ENCODE measurements around the gene PCNA. TPM values are rescaled to one million over a fixed set of nuclear protein-coding genes. Genes with fewer than 3 reads are reported as not detected.

Gene PCNA
- total and polyA plus RNA-seq, 2 experiments from 2014 or later = 353 to 428 TPM

GRCh38 chr20:5126512-5127203, 6.9 kb upstream of the PCNA start, which contains the start of gene CDS2 (continued):
- TF ChIP-seq CREB1 (CRISPR knock-in tag; IDR thresholded peaks at IDR 0.05; ENCODE audit: low read depth) = peak; percentile 65
- TF ChIP-seq EZH2phosphoT487 (IDR thresholded peaks at IDR 0.05; ENCODE audit: unreplicated experiment) = no peak
- TF ChIP-seq, protein P1, sequence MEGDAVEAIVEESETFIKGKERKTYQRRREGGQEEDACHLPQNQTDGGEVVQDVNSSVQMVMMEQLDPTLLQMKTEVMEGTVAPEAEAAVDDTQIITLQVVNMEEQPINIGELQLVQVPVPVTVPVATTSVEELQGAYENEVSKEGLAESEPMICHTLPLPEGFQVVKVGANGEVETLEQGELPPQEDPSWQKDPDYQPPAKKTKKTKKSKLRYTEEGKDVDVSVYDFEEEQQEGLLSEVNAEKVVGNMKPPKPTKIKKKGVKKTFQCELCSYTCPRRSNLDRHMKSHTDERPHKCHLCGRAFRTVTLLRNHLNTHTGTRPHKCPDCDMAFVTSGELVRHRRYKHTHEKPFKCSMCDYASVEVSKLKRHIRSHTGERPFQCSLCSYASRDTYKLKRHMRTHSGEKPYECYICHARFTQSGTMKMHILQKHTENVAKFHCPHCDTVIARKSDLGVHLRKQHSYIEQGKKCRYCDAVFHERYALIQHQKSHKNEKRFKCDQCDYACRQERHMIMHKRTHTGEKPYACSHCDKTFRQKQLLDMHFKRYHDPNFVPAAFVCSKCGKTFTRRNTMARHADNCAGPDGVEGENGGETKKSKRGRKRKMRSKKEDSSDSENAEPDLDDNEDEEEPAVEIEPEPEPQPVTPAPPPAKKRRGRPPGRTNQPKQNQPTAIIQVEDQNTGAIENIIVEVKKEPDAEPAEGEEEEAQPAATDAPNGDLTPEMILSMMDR (conservative IDR thresholded peaks at IDR 0.05; ENCODE audit: low read depth in 2 of 2) = peak; percentile 35 to 76; a peak in 3 of 4 replicates
- no peak for TF ChIP-seq ZNF331 (CRISPR knock-in tag; IDR thresholded peaks at IDR 0.05; ENCODE audit: low read depth)
- peak; percentile 56 for TF ChIP-seq POLR2AphosphoS5 (IDR thresholded peaks at IDR 0.05; ENCODE audit: low read depth)
- no peak for TF ChIP-seq ETS1 (IDR thresholded peaks at IDR 0.05)

- H3K9me2 ChIP-seq (ENCODE audit: insufficient read depth) = no peaks in the 10 kb centered on the region
- no peak overlapping the region for H3K4me2 ChIP-seq
- Mint-ChIP-seq H3K4me1 (peaks cover 23% of the 10 kb centered on the region), H3K36me3 (ENCODE audit: low read depth) (peaks cover 15% of the 10 kb centered on the region), H3K27ac (no peak overlapping the region), H3K4me3 (no peak overlapping the region), H3K27me3 (ENCODE audit: insufficient read depth, low read depth, poor library complexity) (peaks cover 9% of the 10 kb centered on the region), H3K9me3 (no peaks in the 10 kb centered on the region)
- H3F3A ChIP-seq (replicated peaks; ENCODE audit: low read depth) = peaks cover 5% of the 10 kb centered on the region
- ATAC-seq = no peak
- no peak overlapping the region for H2AFZ ChIP-seq
- peaks cover 11% of the 10 kb centered on the region for H4K20me1 ChIP-seq (replicated peaks; ENCODE audit: insufficient read depth)
- H3K27ac ChIP-seq (ENCODE audit: low read depth) = no peak overlapping the region
- DNase-seq (ENCODE audit: low spot score) = no peak
- H3K4me1 ChIP-seq (ENCODE audit: insufficient read depth) = peaks cover under 1% of the 10 kb centered on the region; the same call in 1 of the 2 replicates
- H3K4me3 ChIP-seq = no peak overlapping the region
- H3K27me3 ChIP-seq (ENCODE audit: insufficient read depth) = no peaks in the 10 kb centered on the region
- H3K79me2 ChIP-seq (replicated peaks; ENCODE audit: insufficient read depth) = peaks cover 24% of the 10 kb centered on the region
- peaks cover 7% of the 10 kb centered on the region; the same call in 1 of the 2 replicates for H3K36me3 ChIP-seq (ENCODE audit: insufficient read depth)
- TF ChIP-seq NANOG (IDR thresholded peaks at IDR 0.05; ENCODE audit: borderline replicate concordance) (no peak), ETS1 (IDR thresholded peaks at IDR 0.05) (no peak), STAT1 (IDR thresholded peaks at IDR 0.05; ENCODE audit: unreplicated experiment) (no peak), POLR2AphosphoS5 (IDR thresholded peaks at IDR 0.05; ENCODE audit: low read depth) (no peak), EZH2 (IDR thresholded peaks at IDR 0.05; ENCODE audit: low read depth, unreplicated experiment) (no peak), ZNF114 (CRISPR knock-in tag; IDR thresholded peaks at IDR 0.05) (no peak), EZH2phosphoT487 (IDR thresholded peaks at IDR 0.05; ENCODE audit: unreplicated experiment) (no peak)
- TF ChIP-seq, protein P1 (conservative IDR thresholded peaks at IDR 0.05; ENCODE audit: low read depth in 2 of 2) = no peak
- TF ChIP-seq, protein P2, sequence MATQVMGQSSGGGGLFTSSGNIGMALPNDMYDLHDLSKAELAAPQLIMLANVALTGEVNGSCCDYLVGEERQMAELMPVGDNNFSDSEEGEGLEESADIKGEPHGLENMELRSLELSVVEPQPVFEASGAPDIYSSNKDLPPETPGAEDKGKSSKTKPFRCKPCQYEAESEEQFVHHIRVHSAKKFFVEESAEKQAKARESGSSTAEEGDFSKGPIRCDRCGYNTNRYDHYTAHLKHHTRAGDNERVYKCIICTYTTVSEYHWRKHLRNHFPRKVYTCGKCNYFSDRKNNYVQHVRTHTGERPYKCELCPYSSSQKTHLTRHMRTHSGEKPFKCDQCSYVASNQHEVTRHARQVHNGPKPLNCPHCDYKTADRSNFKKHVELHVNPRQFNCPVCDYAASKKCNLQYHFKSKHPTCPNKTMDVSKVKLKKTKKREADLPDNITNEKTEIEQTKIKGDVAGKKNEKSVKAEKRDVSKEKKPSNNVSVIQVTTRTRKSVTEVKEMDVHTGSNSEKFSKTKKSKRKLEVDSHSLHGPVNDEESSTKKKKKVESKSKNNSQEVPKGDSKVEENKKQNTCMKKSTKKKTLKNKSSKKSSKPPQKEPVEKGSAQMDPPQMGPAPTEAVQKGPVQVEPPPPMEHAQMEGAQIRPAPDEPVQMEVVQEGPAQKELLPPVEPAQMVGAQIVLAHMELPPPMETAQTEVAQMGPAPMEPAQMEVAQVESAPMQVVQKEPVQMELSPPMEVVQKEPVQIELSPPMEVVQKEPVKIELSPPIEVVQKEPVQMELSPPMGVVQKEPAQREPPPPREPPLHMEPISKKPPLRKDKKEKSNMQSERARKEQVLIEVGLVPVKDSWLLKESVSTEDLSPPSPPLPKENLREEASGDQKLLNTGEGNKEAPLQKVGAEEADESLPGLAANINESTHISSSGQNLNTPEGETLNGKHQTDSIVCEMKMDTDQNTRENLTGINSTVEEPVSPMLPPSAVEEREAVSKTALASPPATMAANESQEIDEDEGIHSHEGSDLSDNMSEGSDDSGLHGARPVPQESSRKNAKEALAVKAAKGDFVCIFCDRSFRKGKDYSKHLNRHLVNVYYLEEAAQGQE (IDR thresholded peaks at IDR 0.05; ENCODE audit: unreplicated experiment) = no peak
Observed at GRCh38 chr20:5122873-5123260, 3.1 kb upstream of the PCNA start.
